H9 (cell line): ENCODE results near the gene PRRX2. TPM values are rescaled to one million over a fixed set of nuclear protein-coding genes. Genes with fewer than 3 reads are reported as not detected.

Source experiments
- DNase-seq: peaks from one replicate; pipeline ENCODE4 v3.0.0-alpha.2; 2017
- H2AFZ ChIP-seq: one replicate; pipeline ENCODE4 v1.6.1; 2013; ENCODE audit warnings: mild to moderate bottlenecking, low read length, control low read depth, moderate library complexity
- H2AK5ac ChIP-seq: 2 replicates; pipeline ENCODE4 v1.6.1; 2013; ENCODE audit warnings: low read length, control low read depth, mixed read lengths; ENCODE audit not compliant: insufficient read length
- H2BK120ac ChIP-seq: one replicate; pipeline ENCODE4 v1.6.1; 2013; ENCODE audit warnings: low read depth, mild to moderate bottlenecking, low read length, control low read depth, inconsistent platforms; ENCODE audit not compliant: poor library complexity, severe bottlenecking
- H2BK12ac ChIP-seq: 2 replicates; pipeline ENCODE4 v1.6.1; 2013; ENCODE audit warnings: low read length, control low read depth, mixed read lengths, low read depth; ENCODE audit not compliant: insufficient read length
- H2BK15ac ChIP-seq: 2 replicates; pipeline ENCODE4 v1.6.1; 2013; ENCODE audit warnings: low read depth, low read length, control low read depth
- H2BK20ac ChIP-seq: one replicate; pipeline ENCODE4 v1.6.1; 2013; ENCODE audit warnings: low read depth, mild to moderate bottlenecking, low read length, control low read depth, inconsistent platforms; ENCODE audit not compliant: poor library complexity, severe bottlenecking
- H2BK5ac ChIP-seq: 2 replicates; pipeline ENCODE4 v1.6.1; 2013; ENCODE audit warnings: low read length, control low read depth, mixed read lengths; ENCODE audit not compliant: insufficient read length
- H3K14ac ChIP-seq: 2 replicates; pipeline ENCODE4 v1.6.1; 2013; ENCODE audit warnings: low read length, control low read depth; ENCODE audit not compliant: insufficient read depth
- H3K18ac ChIP-seq: 2 replicates; pipeline ENCODE4 v1.6.1; 2013; ENCODE audit warnings: low read depth, mild to moderate bottlenecking, mixed read lengths, low read length, control low read depth; ENCODE audit not compliant: insufficient read length
- H3K23ac ChIP-seq: 2 replicates; pipeline ENCODE4 v1.6.1; 2013; ENCODE audit warnings: low read length, control low read depth, mixed read lengths, low read depth; ENCODE audit not compliant: insufficient read length
- H3K23me2 ChIP-seq: 2 replicates; pipeline ENCODE4 v1.6.1; 2013; ENCODE audit warnings: low read depth, mild to moderate bottlenecking, mixed read lengths, low read length, control low read depth; ENCODE audit not compliant: insufficient read length, poor library complexity, severe bottlenecking
- H3K27ac ChIP-seq: 2 replicates; pipeline ENCODE4 v1.5.1; 2013; ENCODE audit warnings: low read length, control low read depth, mixed read lengths, low read depth; ENCODE audit not compliant: insufficient read length
- H3K27me3 ChIP-seq: 2 replicates; pipeline ENCODE4 v1.6.1; 2013; ENCODE audit warnings: low read length, control low read depth, inconsistent platforms; ENCODE audit not compliant: insufficient read depth
- H3K4ac ChIP-seq: 2 replicates; pipeline ENCODE4 v1.6.1; 2013; ENCODE audit warnings: low read depth, mild to moderate bottlenecking, control low read depth, inconsistent platforms, low read length, moderate library complexity
- H3K4me1 ChIP-seq: 2 replicates; pipeline ENCODE4 v1.6.1; 2013; ENCODE audit warnings: low read length, control low read depth, inconsistent platforms; ENCODE audit not compliant: insufficient read depth
- H3K4me2 ChIP-seq: 2 replicates; pipeline ENCODE4 v1.6.1; 2013; ENCODE audit warnings: low read length, control low read depth, mixed read lengths; ENCODE audit not compliant: insufficient read length, insufficient read depth
- H3K56ac ChIP-seq: 2 replicates; pipeline ENCODE4 v1.6.1; 2013; ENCODE audit warnings: low read depth, mild to moderate bottlenecking, mixed read lengths, low read length, control low read depth; ENCODE audit not compliant: insufficient read length
- H3K79me1 ChIP-seq: 2 replicates; pipeline ENCODE4 v1.6.1; 2013; ENCODE audit warnings: low read depth, mild to moderate bottlenecking, moderate library complexity, low read length, control low read depth, inconsistent platforms; ENCODE audit not compliant: insufficient read depth, poor library complexity, severe bottlenecking
- H3K79me2 ChIP-seq: 2 replicates; pipeline ENCODE4 v1.6.1; 2013; ENCODE audit warnings: low read length, control low read depth, inconsistent platforms; ENCODE audit not compliant: insufficient read depth
- H3K9ac ChIP-seq: 2 replicates; pipeline ENCODE4 v1.6.1; 2013; ENCODE audit warnings: low read length, control low read depth, mixed read lengths; ENCODE audit not compliant: insufficient read length; ENCODE audit errors: extremely low read depth
- H3K9me3 ChIP-seq: one replicate; pipeline ENCODE4 v1.6.1; 2013; ENCODE audit warnings: low read depth, low read length, inconsistent platforms; ENCODE audit not compliant: control insufficient read depth
- H3T11ph ChIP-seq: one replicate; pipeline ENCODE4 v1.6.1; 2013; ENCODE audit warnings: mild to moderate bottlenecking, low read length, control low read depth, inconsistent platforms
- H4K20me1 ChIP-seq: one replicate; pipeline ENCODE4 v1.6.1; 2013; ENCODE audit not compliant: control insufficient read depth, insufficient read length, insufficient read depth
- H4K5ac ChIP-seq: 2 replicates; pipeline ENCODE4 v1.6.1; 2013; ENCODE audit warnings: low read depth, mild to moderate bottlenecking, mixed read lengths, low read length, control low read depth; ENCODE audit not compliant: insufficient read length
- H4K8ac ChIP-seq: replicated peaks from 2 replicates; pipeline ENCODE4 v1.6.1; 2013; ENCODE audit warnings: low read length, control low read depth, mixed read lengths, low read depth; ENCODE audit not compliant: insufficient read length
- H4K91ac ChIP-seq: 2 replicates; pipeline ENCODE4 v1.6.1; 2013; ENCODE audit warnings: low read depth, mild to moderate bottlenecking, moderate library complexity, mixed read lengths, low read length, control low read depth; ENCODE audit not compliant: insufficient read length
- H3K27ac Mint-ChIP-seq, 3 experiments: 2 replicates in 2 of 3; 3 replicates in 1 of 3; pipeline ENCODE4 v1.8.0; 2020 to 2021; ENCODE audit warnings: mixed read lengths in 3 of 3, mild to moderate bottlenecking in 1 of 3, moderate library complexity in 1 of 3
- H3K27me3 Mint-ChIP-seq: 2 replicates; pipeline ENCODE4 v1.8.0; 2021; ENCODE audit warnings: low read depth, mild to moderate bottlenecking, moderate library complexity, mixed read lengths
- H3K36me3 Mint-ChIP-seq, 3 experiments: 2 replicates in 2 of 3; 3 replicates in 1 of 3; pipeline ENCODE4 v1.8.0; 2020 to 2021; ENCODE audit warnings: low read depth in 3 of 3, mixed read lengths in 3 of 3; ENCODE audit not compliant: insufficient read depth in 1 of 3
- H3K4me1 Mint-ChIP-seq, 2 experiments: 2 replicates each; pipeline ENCODE4 v1.8.0; 2020; ENCODE audit warnings: mixed read lengths in 2 of 2
- H3K4me3 Mint-ChIP-seq, 2 experiments: 2 replicates in 1 of 2; 3 replicates in 1 of 2; pipeline ENCODE4 v1.8.0; 2020 to 2021; ENCODE audit warnings: mild to moderate bottlenecking in 2 of 2, mixed read lengths in 2 of 2, moderate library complexity in 1 of 2
- H3K9me3 Mint-ChIP-seq, 2 experiments: 2 replicates in 1 of 2; 3 replicates in 1 of 2; pipeline ENCODE4 v1.8.0; 2020; ENCODE audit warnings: mild to moderate bottlenecking in 2 of 2, mixed read lengths in 2 of 2, moderate library complexity in 1 of 2
- WGBS: extraction: QIAGEN DNeasy Blood & Tissue Kit; methylation state at CpG from one replicate; pipeline ENCODE4 v1.1.7; 2013; ENCODE audit warnings: missing lambda C conversion rate, low lambda C conversion rate, mixed read lengths; ENCODE audit not compliant: insufficient read length; ENCODE audit errors: extremely low coverage; 5-methylcytosine and 5-hydroxymethylcytosine counted together
- total RNA-seq: library from RNA; stranded (reverse); gene quantifications from 2 replicates; pipeline ENCODE4 v1.2.1, GENCODE V29; 2021
- TF ChIP-seq, protein P1 (sequence below): fragments of 200-600 bp; sonication (generic); conservative IDR thresholded peaks from 3 replicates; pipeline ENCODE4 v1.8.0; 2021; ENCODE audit warnings: antibody characterized with exemption, mild to moderate bottlenecking

The PRRX2 gene
- total RNA-seq, 1 experiment from 2014 or later = 3.9 TPM

GRCh38 chr9:129639756-129640085, 25.7 kb upstream of the PRRX2 start:
- H3K23me2 ChIP-seq = peaks cover 12% of the 10 kb centered on the region
- no peak overlapping the region for H3K4ac ChIP-seq
- peaks cover 11% of the 10 kb centered on the region for H3K79me1 ChIP-seq
- H3K9me3 Mint-ChIP-seq = no peaks in the 10 kb centered on the region; a peak in 1 of 5 replicates
- TF ChIP-seq, protein P1, sequence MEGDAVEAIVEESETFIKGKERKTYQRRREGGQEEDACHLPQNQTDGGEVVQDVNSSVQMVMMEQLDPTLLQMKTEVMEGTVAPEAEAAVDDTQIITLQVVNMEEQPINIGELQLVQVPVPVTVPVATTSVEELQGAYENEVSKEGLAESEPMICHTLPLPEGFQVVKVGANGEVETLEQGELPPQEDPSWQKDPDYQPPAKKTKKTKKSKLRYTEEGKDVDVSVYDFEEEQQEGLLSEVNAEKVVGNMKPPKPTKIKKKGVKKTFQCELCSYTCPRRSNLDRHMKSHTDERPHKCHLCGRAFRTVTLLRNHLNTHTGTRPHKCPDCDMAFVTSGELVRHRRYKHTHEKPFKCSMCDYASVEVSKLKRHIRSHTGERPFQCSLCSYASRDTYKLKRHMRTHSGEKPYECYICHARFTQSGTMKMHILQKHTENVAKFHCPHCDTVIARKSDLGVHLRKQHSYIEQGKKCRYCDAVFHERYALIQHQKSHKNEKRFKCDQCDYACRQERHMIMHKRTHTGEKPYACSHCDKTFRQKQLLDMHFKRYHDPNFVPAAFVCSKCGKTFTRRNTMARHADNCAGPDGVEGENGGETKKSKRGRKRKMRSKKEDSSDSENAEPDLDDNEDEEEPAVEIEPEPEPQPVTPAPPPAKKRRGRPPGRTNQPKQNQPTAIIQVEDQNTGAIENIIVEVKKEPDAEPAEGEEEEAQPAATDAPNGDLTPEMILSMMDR = no peak
- no peak overlapping the region for H3K9ac ChIP-seq
- H3K27me3 Mint-ChIP-seq = peaks cover 2% of the 10 kb centered on the region
- H2BK20ac ChIP-seq = no peak overlapping the region
- H2AK5ac ChIP-seq = no peak overlapping the region
- peaks cover 14 to 33% (median 30%) of the 10 kb centered on the region in 3 experiments for H3K36me3 Mint-ChIP-seq
- H3K27me3 ChIP-seq = no peaks in the 10 kb centered on the region
- peaks cover 7 to 17% of the 10 kb centered on the region in 2 experiments for H3K4me1 Mint-ChIP-seq
- H2AFZ ChIP-seq = no peak overlapping the region
- H3K23ac ChIP-seq = no peak overlapping the region
- WGBS = no CpG with 5 or more reads among the region's 12 CpGs
- H3K4me2 ChIP-seq = no peak overlapping the region
- H3T11ph ChIP-seq = no peak overlapping the region
- no peak overlapping the region for H2BK15ac ChIP-seq
- H4K5ac ChIP-seq = no peak overlapping the region
- H4K20me1 ChIP-seq = no peaks in the 10 kb centered on the region
- no peak overlapping the region for H2BK12ac ChIP-seq
- H4K91ac ChIP-seq = no peak overlapping the region
- no peak overlapping the region for H3K27ac ChIP-seq
- no peak for DNase-seq
- H3K56ac ChIP-seq = no peak overlapping the region
- peaks cover 3% of the 10 kb centered on the region; the same call in 1 of the 2 replicates for H3K79me2 ChIP-seq
- H3K9me3 ChIP-seq = no peaks in the 10 kb centered on the region
- H3K4me1 ChIP-seq = no peaks in the 10 kb centered on the region
- peak overlapping the region; percentile 80 to 85; a peak in 2 of 5 replicates for H3K4me3 Mint-ChIP-seq
- no peak overlapping the region for H4K8ac ChIP-seq
- H3K27ac Mint-ChIP-seq = no peak overlapping the region; a peak in 1 of 7 replicates
- no peak overlapping the region for H2BK120ac ChIP-seq
- H3K14ac ChIP-seq = no peak overlapping the region
- no peak overlapping the region for H2BK5ac ChIP-seq
- H3K18ac ChIP-seq = no peak overlapping the region
